Muscle layer of colon (tissue), 2 donors: ENCODE data around the gene PDGFA.

Source experiments
- H3K27ac ChIP-seq: one replicate; pipeline ENCODE4 v1.7.0; 2013; ENCODE audit warnings: low read depth, mild to moderate bottlenecking, low read length, moderate library complexity
- H3K27me3 ChIP-seq, 2 donors: one replicate each; pipeline ENCODE4 v1.7.0; 2013; ENCODE audit warnings: low read length in 2 of 2, mild to moderate bottlenecking in 2 of 2; ENCODE audit not compliant: insufficient read depth in 2 of 2, control insufficient read depth in 1 of 2
- H3K36me3 ChIP-seq: one replicate; pipeline ENCODE4 v1.7.0; 2013; ENCODE audit warnings: mild to moderate bottlenecking, low read length; ENCODE audit not compliant: insufficient read depth
- H3K4me1 ChIP-seq: one replicate; pipeline ENCODE4 v1.7.0; 2013; ENCODE audit warnings: mild to moderate bottlenecking, low read length; ENCODE audit not compliant: insufficient read depth
- H3K4me3 ChIP-seq, 2 donors: one replicate each; pipeline ENCODE4 v1.7.0; 2013; ENCODE audit warnings: low read length in 2 of 2, low read depth in 1 of 2, mild to moderate bottlenecking in 1 of 2, moderate library complexity in 1 of 2
- H3K9ac ChIP-seq: one replicate; pipeline ENCODE4 v1.7.0; 2013; ENCODE audit warnings: low read length
- H3K9me3 ChIP-seq: one replicate; pipeline ENCODE4 v1.7.0; 2013; ENCODE audit warnings: mild to moderate bottlenecking, low read length
- donor health status: abdominal sarcoma.
- donor health status: Adenocarcinoma of cecum.

The PDGFA gene

DNA sequence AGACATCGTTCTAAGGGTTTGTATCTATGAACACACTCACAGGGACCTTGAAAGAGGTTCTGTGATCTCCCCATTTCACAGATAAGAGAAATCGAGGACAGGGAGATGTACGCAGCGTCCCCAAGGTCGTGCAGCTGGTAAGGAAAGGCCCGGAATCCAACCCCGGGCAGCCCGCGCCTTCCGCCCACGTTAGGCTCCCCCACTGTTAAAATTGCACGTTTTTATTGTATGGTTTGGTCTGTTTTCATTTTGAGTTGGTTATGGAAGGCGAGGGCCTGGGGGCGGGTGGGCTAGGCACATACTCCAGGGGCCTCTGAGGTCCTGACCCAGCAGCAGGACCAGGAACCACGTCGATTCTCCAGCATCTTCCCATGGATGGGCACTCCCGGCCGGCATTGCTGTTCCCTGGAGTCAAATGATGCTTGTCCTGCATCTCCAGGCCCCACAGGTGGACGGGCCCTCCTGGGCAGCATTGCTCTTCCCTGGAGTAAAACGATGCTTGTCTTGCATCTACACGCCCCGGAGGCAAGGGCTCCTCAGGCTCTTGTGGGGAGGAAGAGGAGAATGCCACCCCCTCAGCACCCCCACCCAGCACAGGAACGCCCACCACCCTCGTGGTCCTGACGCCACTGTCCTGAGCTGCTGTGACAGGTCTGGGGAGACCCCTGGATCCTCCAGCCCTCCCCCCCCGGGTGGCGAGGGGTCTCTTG is 65.9 kb downstream of the PDGFA start:
- Histone ChIP-seq H3K9me3 (no peaks in the 10 kb centered on the region), H3K4me3 (no peak overlapping the region), H3K9ac (no peak overlapping the region), H3K4me1 (peaks cover 4% of the 10 kb centered on the region), H3K27ac (no peak overlapping the region), H3K27me3 (peaks cover 6 to 31% of the 10 kb centered on the region in 2 donors), H3K36me3 (no peaks in the 10 kb centered on the region)

DNA sequence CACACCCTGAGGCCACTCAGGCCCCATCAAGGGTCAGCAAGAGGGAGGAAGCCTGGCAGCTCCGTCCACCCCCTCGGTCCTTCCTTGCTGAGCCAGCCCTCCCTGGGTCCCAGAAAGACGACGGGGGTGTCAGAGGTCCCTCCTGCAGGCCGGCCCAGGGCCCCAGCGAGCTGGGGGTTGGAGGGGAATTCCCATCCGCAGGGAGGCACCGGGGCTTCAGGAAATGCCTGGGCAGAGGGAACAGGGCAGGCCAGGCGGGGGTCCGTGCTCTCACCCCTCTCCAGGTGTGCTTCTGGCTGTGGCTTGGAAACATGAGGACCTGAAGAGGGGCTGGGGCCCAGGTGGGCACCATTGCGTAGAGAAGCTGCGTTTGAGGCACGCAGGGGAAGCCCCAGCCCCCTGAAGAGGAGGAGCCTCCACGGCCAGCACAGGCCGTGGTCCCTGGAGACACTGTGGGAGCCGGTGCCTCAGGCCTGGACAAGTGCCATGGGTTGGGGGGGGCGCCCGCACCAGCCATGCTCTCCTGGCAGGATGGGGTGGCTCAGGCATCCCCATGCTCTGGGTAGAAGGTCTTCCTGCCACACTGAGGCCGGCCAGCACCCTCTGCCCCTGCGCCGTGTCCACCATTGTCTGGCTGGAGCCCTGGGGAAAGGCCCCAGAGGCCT is 66.7 kb downstream of the PDGFA start:
- Histone ChIP-seq H3K36me3 (no peaks in the 10 kb centered on the region), H3K4me1 (peaks cover 4% of the 10 kb centered on the region), H3K9me3 (no peaks in the 10 kb centered on the region), H3K9ac (no peak overlapping the region), H3K4me3 (no peak overlapping the region), H3K27ac (no peak overlapping the region), H3K27me3 (peaks cover 6 to 31% of the 10 kb centered on the region in 2 donors)

DNA sequence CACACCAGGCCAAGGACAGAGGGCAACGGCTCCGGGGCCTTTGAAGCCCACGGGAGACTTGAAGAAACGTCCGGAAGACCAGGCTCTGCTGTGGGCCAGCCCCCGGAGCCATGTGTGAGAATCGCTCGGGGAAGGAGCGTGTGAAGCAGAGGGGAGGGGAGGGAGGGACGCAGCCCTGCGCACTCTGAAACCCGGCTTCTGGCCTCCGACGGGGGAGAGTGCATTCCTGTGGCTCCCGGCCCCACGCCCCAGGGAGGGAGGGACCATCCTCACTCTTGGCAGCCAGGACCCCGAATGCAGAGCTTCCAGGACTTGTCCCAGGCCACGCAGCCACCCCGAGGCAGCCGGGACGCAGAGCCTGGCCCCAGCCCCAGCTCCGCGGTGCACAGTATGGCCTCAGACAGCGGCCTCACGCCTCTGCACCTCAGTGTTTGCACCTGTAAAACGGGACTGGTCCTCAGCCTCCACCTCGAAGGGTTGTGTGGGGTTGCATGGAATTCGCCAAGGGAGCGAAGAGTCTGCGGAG is 67.4 kb downstream of the PDGFA start:
- no peaks in the 10 kb centered on the region for H3K9me3 ChIP-seq
- H3K27me3 ChIP-seq, result peaks cover 6 to 31% of the 10 kb centered on the region in 2 donors
- H3K4me3 ChIP-seq, result no peak overlapping the region
- H3K27ac ChIP-seq, result no peak overlapping the region
- H3K9ac ChIP-seq, result no peak overlapping the region
- no peaks in the 10 kb centered on the region for H3K36me3 ChIP-seq
- peaks cover 4% of the 10 kb centered on the region for H3K4me1 ChIP-seq

DNA sequence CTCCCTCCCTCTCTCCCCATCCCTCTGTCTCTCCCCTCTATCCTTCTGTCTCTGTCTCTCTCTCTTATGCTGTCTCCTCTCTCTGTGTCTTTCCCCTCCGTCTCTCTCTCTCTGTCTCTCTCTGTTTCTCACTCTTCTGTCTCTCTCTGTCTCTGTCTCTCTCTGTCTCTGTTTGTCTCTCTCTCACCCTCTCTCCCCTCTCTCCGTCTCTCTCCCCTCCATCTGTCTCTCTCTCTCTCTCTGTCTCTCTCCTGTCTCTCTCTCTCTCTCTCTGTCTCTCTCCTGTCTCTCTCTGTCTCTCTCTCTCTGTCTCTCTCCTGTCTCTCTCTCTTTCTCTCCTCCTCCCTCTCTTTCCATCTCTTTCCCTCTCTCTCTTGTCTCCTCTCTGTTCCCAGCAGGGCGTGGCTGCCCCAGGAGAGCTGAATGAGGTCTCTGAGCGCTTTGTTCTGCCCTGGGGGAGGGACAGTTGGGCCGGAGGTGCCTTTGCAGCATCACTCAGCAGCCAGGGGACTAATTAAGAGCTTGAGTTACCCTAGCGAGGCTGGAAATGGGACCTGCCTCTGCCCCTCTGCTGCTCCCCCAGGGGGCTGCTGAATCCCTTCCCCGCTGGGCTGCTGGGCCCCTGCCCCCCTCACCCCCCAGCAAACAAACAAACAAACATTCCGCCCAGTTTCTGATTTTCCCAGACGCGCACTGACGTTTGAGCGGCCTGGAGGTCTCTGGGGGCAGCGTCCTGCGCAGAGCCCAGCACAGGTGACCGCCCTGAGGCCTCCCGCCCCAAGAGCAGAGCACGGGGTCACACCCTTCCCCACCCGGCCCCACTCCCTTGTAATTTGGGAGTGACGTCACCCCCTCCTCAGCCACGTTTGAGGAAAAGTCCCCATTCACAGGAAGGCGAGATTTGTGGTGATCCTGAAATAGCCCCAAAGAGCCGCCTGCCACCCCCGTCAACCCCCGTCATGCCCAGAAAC is 68.1 kb downstream of the PDGFA start:
- Histone ChIP-seq H3K27me3 (peaks cover 6 to 31% of the 10 kb centered on the region in 2 donors), H3K36me3 (no peaks in the 10 kb centered on the region), H3K27ac (no peak overlapping the region), H3K9ac (no peak overlapping the region), H3K4me3 (no peak overlapping the region), H3K9me3 (no peaks in the 10 kb centered on the region), H3K4me1 (peaks cover 4% of the 10 kb centered on the region)

DNA sequence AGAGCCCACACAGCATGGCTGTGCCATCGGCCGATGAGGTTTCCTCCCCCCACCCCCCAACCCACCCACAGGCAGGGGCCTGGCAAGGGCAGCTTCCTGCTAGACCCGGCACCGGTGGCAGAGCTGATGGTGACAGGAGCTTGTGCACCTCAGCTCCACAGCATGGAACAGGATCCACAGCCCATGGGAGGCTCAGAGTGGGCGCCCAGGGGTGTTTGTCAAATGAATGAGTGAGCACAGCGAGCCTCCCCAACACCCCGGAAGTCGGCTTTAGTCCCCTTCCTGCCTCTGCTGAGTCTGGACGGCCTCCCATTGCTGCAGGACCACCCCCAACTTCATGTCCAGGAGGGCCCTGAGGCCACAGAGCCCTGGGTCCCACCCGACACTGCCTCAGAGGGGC is 68.9 kb downstream of the PDGFA start:
- no peaks in the 10 kb centered on the region for H3K9me3 ChIP-seq
- no peak overlapping the region for H3K4me3 ChIP-seq
- H3K4me1 ChIP-seq, result peaks cover 4% of the 10 kb centered on the region
- H3K27me3 ChIP-seq, result peaks cover 6 to 31% of the 10 kb centered on the region in 2 donors
- no peak overlapping the region for H3K9ac ChIP-seq
- no peaks in the 10 kb centered on the region for H3K36me3 ChIP-seq
- H3K27ac ChIP-seq, result no peak overlapping the region

DNA sequence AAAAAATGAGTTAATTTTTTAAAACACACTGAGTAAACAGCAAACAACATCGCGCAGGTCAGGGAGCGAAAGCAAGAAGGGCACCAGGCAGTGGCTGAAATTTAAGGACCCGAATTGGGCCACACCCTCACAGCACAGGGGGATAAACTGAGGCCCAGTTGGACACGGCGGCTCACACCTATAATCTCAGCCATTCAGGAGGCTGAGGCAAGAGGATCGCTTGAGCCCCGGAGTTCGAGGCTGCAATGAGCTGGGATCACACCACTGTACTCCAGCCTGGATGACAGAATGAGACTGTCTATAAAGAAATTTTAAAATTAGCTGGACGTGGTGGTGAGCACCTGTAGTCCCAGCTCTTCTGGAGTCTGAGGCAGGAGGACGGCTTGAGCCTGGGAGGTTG is 69.6 kb downstream of the PDGFA start:
- Histone ChIP-seq H3K27me3 (peaks cover 6 to 31% of the 10 kb centered on the region in 2 donors), H3K9me3 (no peaks in the 10 kb centered on the region), H3K27ac (no peak overlapping the region), H3K9ac (no peak overlapping the region), H3K4me1 (no peaks in the 10 kb centered on the region), H3K36me3 (no peaks in the 10 kb centered on the region), H3K4me3 (no peak overlapping the region)

DNA sequence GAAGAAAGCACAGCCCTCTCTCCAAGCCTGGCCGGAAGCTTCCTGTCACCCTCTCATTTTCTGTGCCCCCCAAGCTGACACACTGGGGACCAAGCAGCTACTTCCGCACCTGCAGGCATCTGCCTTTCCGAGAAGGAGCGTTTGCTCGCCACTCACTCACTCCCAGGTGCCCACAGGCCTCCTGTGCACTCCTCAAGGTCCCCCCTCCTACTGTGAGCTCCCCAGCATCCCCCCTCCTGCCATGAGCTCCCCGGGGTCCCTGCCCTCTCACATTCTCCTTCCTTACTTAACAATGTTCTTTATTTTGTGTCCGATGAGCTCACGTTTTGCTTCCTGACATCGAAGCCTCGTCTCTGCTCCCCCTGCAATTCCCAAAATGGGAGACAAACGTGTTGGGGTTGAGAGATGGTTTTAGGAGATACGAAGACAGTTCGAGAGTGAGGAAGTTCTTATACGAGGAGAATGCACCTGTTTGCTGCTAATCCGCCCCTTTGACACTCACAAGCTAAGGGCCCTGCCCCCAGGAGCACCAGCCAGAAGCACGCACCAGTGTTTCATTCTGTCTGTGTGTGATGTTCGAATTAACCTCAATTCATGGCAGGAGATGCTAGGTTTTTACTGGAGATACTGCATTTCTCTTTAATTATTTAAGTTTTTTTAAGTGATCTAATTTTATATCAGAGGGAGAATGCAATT is 70.2 kb downstream of the PDGFA start:
- Histone ChIP-seq H3K27ac (no peak overlapping the region), H3K4me3 (no peak overlapping the region), H3K9me3 (no peaks in the 10 kb centered on the region), H3K27me3 (peaks cover 6 to 27% of the 10 kb centered on the region in 2 donors), H3K4me1 (no peaks in the 10 kb centered on the region), H3K36me3 (no peaks in the 10 kb centered on the region), H3K9ac (no peak overlapping the region)

DNA sequence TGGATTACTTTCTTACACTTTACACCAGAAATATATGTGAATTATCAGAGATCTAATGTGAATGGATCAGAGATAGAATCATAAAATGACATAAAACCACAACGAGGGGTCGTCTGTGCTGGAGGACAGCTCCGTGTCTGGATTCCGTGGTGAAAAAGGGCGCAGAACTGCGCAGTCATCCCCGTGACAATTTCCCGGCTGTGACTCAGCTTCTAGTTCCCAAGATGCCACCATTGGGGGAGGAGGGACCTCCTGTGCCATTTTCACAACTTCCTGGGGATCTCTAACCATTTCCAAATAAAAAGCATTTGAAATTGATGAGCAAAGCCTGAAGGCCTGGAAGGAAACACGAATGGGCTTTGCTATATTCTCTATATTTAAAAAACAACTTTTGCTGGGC is 72.1 kb downstream of the PDGFA start:
- Histone ChIP-seq H3K36me3 (no peaks in the 10 kb centered on the region), H3K9me3 (no peaks in the 10 kb centered on the region), H3K4me1 (no peaks in the 10 kb centered on the region), H3K9ac (no peak overlapping the region), H3K27ac (no peak overlapping the region), H3K27me3 (peaks cover 6 to 11% of the 10 kb centered on the region in 2 donors), H3K4me3 (no peak overlapping the region)
